ENCODE data around the gene TMEM242. TPM values are rescaled to one million over a fixed set of nuclear protein-coding genes. Genes with fewer than 3 reads are reported as not detected.
A peak's percentile ranks its signal among the peaks of the same experiment; 100 is the strongest.

The TMEM242 gene
- total RNA-seq, 1 donor from 2014 or later: 19.4 TPM

DNA sequence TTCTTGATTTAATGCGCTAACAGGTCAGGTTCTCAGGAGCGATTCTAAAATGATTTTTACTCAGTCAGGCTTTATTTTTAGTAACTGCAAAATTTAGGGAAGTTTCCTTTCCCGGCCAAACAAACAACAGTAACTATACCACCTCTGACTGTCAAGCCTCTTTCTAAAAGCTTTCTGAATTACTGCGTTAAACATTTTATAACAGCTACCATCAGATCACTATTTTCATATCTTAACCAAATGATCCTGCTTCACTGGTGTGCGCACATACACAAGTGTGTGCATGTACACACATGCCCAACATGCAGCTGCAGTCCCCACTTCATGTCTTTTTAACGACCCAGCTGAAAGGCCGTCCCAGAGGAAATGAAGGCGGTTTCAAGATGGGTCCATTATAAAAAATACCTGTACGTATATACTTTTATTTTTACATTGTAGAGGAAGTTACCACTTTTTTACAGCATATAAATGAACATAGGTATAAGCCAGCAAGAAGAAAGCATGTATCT lies 25.0 kb downstream of the TMEM242 start:
- DNase-seq (ENCODE audit: missing footprints) (no peak), ATAC-seq (no peak)
- intact Hi-C loops (cut with DNase I): no loop called here

- intact Hi-C loops (cut with DNase I): no loop called here
- no peak for ATAC-seq
- DNase-seq (ENCODE audit: missing footprints): no peak
These were observed 28.7 kb downstream of the TMEM242 start for GRCh38 chr6:157294654-157295053.

- intact Hi-C loops (cut with DNase I): no loop called here
- ATAC-seq: no peak
- peak; percentile 20 for DNase-seq (ENCODE audit: missing footprints)
These were observed 29.5 kb downstream of the TMEM242 start for GRCh38 chr6:157293780-157294179.

DNA sequence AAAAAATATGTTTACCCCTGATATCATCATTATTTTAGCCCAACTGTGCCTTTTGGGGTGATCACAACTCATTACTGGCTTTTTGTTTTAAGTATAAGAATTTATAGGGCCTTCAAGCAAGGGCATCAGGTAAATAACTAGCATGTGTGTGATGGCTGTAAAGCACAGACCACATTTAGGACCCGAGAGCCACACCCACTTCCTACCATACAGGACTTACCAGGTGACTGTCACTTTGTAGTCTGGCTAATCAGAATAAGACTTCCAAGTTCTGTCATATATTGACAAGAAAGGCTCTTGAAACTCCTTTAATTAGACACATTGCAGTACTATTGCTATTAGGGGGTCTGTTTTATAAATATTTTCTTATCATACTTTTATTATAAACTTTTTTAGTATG lies 31.1 kb downstream of the TMEM242 start:
- no peak for DNase-seq (ENCODE audit: missing footprints)
- ATAC-seq: no peak
- intact Hi-C loops (cut with DNase I): no loop called here

- ATAC-seq: no peak
- intact Hi-C loops (cut with DNase I): no loop called here
- DNase-seq (ENCODE audit: missing footprints): no peak
These were observed 32.0 kb downstream of the TMEM242 start for GRCh38 chr6:157291356-157291755.

DNA sequence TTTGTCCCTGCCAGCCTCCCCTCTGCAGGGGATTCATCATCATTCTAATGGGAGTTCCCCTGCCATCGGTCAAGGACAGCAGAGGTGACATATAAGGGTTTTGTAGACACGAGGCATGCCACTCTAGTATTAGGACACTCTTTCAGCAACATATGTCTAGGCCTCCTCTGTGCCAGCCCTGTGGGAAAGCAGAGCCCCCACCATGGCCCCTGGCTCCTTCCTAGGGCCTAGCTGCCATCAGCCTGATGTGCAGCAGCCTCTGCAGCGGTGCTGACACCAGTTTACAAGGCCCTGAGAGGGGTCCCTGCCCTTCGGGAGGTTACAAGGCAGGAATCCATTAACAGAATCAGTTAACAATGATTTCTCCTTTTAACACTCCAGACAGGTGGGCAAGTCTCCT lies 32.5 kb downstream of the TMEM242 start:
- intact Hi-C loops (cut with DNase I): no loop called here
- ATAC-seq: no peak
- no peak for DNase-seq (ENCODE audit: missing footprints)

DNA sequence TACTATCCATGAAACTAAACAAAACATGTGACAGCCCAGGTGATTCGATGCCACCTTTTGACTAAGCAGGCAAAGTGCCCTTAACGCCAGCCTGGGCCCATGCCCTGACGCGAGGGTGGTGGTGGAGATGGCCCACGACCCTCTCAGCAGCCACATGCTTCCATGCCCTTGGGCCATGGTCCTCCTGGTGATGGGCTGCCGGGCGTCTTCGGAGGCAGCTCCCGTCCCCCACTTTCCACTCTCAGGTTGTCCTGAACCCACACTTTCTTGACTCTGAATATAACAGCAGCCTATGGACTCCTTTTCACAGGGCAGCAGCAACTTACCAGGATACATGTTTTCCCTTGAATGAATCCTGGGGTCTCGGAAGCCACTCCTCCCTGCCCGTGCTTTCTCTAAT lies 33.6 kb downstream of the TMEM242 start:
- ATAC-seq (no peak), DNase-seq (ENCODE audit: missing footprints) (no peak)
- intact Hi-C loops (cut with DNase I): no loop called here

DNA sequence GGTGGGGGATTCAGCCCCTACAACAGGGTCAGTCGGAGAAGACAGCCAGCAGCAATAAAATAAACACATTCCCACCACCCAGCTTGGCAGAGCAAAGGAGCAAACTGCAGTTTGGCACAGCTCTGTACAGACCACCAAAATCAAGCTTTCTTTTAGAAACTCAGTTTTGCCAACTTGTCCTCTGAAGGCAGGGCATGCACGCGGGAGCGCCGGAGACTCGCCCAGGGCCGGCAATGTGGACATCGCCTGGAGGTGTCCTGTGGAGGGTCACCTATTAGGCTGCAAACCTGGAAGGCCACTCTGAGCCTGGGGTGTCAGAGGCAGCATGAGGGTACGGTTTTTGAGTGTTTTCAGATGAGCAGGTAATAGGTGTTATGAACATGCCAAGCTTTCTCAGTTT lies 34.7 kb downstream of the TMEM242 start:
- DNase-seq (ENCODE audit: missing footprints) (no peak), ATAC-seq (no peak)
- intact Hi-C loops (cut with DNase I): no loop called here

- DNase-seq (ENCODE audit: missing footprints) (no peak), ATAC-seq (no peak)
- intact Hi-C loops (cut with DNase I): no loop called here
These were observed 35.4 kb downstream of the TMEM242 start for GRCh38 chr6:157287923-157288322.

- DNase-seq (ENCODE audit: missing footprints) (no peak), ATAC-seq (no peak)
- intact Hi-C loops (cut with DNase I): no loop called here
These were observed 36.0 kb downstream of the TMEM242 start for GRCh38 chr6:157287247-157287850.

GRCh38 chr6:157285422-157285779 lies 37.9 kb downstream of the TMEM242 start:
- no peak for ATAC-seq
- intact Hi-C loops (cut with DNase I): no loop called here
- DNase-seq (ENCODE audit: missing footprints): peak; percentile 21

DNA sequence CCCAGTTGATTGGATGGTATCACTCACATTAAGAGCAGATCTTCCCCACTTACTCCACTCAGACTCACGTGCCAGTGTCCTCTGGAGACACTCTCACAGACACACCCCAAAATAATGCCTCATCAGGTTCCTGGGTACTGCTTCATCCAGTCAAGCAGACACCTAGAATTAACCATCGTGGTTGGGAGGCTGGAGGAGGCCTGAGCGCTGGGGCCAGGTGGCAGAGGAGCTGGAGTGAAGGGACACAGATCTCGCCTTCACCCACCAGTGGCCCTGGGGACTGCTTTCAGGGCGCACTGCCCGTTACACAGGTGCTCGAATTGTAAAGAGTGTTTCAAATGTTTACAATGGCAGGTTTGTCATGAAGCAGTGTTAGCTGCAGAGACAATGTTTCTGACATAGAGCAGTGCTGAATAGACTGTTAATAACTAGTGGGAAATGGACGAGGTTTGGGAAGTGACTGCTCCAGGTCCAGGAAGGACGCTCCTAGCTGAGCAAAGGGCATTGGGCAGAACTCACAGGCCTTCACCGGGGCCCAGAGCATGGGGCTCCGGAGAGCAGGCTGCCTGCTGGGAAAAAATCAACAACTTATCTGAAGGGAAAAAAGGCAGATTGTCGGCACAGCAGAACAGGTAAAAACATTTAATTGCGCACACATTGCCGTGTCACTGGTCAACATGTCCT lies 38.4 kb downstream of the TMEM242 start:
- DNase-seq (ENCODE audit: missing footprints) (peak; percentile 57), ATAC-seq (no peak)
- intact Hi-C loops (cut with DNase I): no loop called here

GRCh38 chr6:157283900-157284737 lies 39.2 kb downstream of the TMEM242 start:
- ATAC-seq (no peak), DNase-seq (ENCODE audit: missing footprints) (no peak)

GRCh38 chr6:157283330-157283898 lies 39.9 kb downstream of the TMEM242 start:
- ATAC-seq (no peak), DNase-seq (ENCODE audit: missing footprints) (no peak)
- intact Hi-C loops (cut with DNase I): no loop called here

More at GRCh38 chr6:157283900-157284737, 39.2 kb downstream of the TMEM242 start:
- intact Hi-C loops (cut with DNase I): no loop called here

GRCh38 chr6:157282284-157282683 lies 41.0 kb downstream of the TMEM242 start:
- ATAC-seq (no peak), DNase-seq (ENCODE audit: missing footprints) (no peak)
- intact Hi-C loops (cut with DNase I): no loop called here

GRCh38 chr6:157281570-157281969 lies 41.7 kb downstream of the TMEM242 start:
- DNase-seq (ENCODE audit: missing footprints) (peak; percentile 55), ATAC-seq (no peak)
- intact Hi-C loops (cut with DNase I): no loop called here

- intact Hi-C loops (cut with DNase I): no loop called here
- DNase-seq (ENCODE audit: missing footprints) (no peak), ATAC-seq (no peak)
These were observed 42.4 kb downstream of the TMEM242 start for GRCh38 chr6:157280947-157281346.

DNA sequence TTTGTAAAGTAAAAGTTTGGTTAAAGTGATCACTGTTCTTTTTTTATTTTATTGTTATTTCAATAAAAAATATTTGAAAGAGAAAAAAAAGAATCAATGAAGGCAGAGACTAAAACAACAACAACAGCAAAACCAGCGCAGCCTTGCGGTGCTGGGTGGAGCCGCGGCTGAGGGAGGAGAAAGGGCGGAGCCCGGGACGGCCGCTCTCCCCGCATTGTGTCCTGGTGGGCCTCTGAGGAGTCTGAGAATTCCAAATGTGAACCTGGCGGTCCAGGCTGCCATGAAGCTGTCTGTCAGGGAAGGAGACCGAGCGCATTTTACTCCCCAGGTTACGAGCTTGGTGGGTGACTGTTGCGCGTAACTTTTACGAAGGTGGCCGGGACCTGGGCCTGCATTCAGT lies 43.2 kb downstream of the TMEM242 start:
- DNase-seq (ENCODE audit: missing footprints): no peak
- intact Hi-C loops (cut with DNase I): no loop called here
- ATAC-seq: no peak

GRCh38 chr6:157278171-157278570 lies 45.1 kb downstream of the TMEM242 start:
- DNase-seq (ENCODE audit: missing footprints) (peak; percentile 46), ATAC-seq (no peak)
- intact Hi-C loops (cut with DNase I): no loop called here

All from Right ventricle myocardium inferior (tissue), 1 donor.